ENCODE measurements around the gene ILKAP.

GRCh38 chr2:238150686-238151085 is 52.8 kb downstream of the ILKAP start:
- TF ChIP-seq POLR2AphosphoS5 (IDR thresholded peaks at IDR 0.05; ENCODE audit: low read depth, low read length) (no peak), POLR2A (IDR thresholded peaks at IDR 0.05; ENCODE audit: low read depth, low read length) (no peak), TAF1 (IDR thresholded peaks at IDR 0.05; ENCODE audit: borderline replicate concordance, low read depth, low read length) (no peak)

All from GM12892 (cell line).